NCI-H187 (cell line): ENCODE data around the gene ZNRF1.
"Not testable (repeated sequence)": the region's sequence is repeated elsewhere in the genome, so short reads cannot be mapped to it uniquely, and the experiment has no call there.

Source experiments
- DNase-seq, 2 experiments: peaks; one replicate each; lab custom pipeline; 2025; lab: John Stamatoyannopoulos, UW

ZNRF1 gene

DNA sequence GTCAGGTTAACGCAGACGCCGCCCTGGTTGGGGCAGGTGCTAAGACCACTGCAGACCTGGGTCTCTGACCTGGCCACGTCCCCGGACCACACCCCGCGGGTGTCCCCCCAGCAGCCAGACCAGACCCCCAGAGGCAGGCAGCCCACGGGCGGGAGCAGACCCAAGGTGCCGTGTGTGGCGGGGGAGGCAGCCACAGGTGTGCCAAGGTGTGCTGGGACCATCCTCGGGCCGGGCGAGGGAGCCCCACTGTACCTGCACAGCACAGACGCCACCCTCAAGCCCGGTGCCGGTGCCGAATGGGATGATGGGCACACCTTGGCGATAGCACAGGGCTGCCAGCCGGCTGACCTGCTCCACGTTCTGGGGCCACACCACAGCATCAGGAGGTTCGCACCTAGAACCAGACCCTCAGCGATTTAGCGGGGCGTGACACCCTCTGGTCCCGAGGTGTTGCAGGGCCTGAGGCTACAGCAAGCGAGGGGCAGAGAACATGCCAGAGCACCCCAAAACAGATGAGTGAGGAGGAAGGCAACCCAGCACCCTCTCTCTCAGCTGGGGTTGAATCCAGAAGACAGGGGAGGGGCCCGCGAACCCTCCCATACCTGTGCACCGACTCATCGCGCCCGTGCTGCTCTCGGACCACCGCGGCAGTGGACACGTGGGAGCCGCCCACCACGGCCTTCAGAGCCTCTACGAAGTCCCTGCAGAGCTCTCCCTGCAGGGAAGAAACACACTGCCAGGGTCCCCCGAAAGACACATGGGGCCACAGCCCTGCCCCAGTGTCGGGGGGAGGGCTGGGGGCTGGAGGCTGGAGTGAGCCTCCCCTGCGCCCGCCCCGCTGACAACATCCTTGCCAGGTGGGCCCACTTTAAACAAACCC lies 116.4 kb downstream of the ZNRF1 start:
- no peak for DNase-seq

DNA sequence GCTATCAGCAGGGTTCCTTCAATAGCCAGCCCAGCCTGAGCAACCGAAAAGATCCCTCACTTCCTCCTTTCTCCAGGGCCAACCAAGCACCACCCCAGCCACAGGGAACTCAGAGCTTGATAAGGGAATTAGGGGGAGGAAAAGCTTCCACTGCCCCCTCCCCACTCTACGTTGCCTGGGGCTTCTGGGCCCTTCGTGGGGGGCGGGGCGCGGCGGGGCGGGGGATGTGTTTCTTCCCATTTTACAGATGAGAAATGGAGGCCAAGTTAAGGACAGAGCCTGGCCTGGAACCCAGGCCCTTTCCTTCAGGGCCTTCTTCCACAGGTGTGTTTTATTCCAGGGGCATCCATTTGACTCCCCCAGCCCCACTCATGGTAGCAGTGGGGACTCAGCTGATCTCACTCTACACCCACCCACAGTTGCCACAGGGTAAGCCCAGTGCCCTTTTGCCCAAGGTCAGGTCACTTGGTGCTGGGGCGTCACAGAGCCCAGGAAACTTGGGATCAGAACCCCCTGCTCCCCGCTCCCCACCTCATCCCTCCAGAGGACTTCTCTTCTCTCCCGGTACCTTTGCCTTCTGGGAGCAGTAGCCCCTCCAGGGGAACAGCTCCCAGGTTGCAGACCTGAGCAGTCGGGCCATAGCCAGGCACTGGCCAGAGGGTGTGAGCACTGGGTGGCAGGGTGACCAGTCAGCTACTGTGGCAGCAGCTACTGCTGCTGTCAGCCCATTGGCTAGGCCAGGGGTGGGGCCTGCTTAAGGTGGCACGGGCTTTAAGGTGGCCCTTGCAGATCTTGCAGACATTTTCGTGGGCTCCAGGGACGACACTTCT lies 117.5 kb downstream of the ZNRF1 start, which contains the start of gene LDHD:
Gene LDHD, minus strand, starts transcription at position 700 of the 830 bp plus-strand sequence. Its CDS starts 60 bp downstream, at position 640.
- DNase-seq = no peak

GRCh38 chr16:75116911-75117245 lies 118.1 kb downstream of the ZNRF1 start:
- no peak for DNase-seq

- DNase-seq = no peak
These were observed 120.2 kb downstream of the ZNRF1 start for GRCh38 chr16:75118943-75119539.

GRCh38 chr16:75120253-75120652 lies 121.4 kb downstream of the ZNRF1 start:
- DNase-seq = no peak

GRCh38 chr16:75121949-75122568 lies 123.2 kb downstream of the ZNRF1 start:
- no peak for DNase-seq

DNA sequence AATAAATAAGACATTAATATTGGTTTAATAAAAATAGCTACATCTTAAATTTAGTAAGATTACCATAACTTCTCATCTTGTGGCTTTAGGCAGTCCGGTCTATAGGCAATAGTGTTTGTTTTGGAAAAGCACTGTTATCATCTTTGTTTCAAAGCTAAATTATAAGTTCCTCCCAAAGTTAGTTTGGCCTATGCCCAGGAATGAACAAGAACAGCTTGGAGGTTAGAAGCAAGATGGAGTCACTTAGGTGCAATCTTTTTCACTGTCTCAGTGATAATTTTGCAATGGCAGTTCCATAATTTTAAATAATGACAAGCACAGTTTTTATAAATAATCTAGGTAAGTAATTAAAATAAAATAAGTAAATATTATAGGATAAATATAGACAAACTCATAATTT lies 123.8 kb downstream of the ZNRF1 start:
- no peak for DNase-seq

- DNase-seq = no peak
These were observed 129.0 kb downstream of the ZNRF1 start for GRCh38 chr16:75127713-75128415.

GRCh38 chr16:75129421-75130149 lies 130.8 kb downstream of the ZNRF1 start:
- not testable (repeated sequence) for DNase-seq

- DNase-seq = no peak
These were observed 131.4 kb downstream of the ZNRF1 start for GRCh38 chr16:75130150-75130771.

DNA sequence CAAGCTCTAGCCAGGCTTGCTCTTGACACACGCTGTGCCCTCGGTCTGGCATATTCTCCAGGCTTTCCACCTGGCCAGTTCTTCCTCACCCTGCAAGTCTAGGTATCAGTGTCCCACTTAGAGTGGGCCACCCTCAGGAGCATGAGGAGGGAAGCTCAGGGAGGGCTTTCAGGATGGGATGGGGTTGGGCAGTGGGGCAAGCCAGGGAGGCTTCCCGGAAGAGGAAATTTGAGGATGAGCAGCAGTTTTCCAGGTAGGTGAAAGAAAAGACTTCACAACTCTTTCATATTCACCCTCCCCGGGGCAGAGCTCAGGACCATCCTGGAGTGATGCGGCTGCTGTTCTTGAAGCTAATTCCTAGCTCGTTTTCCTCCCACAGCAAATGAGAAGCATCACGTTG lies 132.3 kb downstream of the ZNRF1 start:
- no peak for DNase-seq

DNA sequence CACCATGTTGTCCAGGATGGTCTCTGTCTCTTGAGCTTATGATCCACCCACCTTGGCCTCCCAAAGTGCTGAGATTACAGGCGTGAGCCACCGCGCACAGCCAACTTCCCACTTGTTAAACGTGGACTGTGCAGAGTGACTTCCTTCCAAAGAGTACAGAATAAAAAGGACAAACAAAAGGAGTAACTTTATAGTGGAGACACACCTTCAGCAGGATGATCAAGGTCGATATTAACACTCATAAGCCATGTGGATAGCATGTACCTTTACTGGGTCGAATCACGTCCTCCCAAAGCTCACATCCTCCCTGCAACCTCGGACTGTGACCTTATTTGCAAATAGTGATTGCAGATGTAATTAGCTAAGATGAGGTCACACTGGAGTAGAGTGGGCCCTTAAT lies 139.4 kb downstream of the ZNRF1 start:
- DNase-seq = no peak

DNA sequence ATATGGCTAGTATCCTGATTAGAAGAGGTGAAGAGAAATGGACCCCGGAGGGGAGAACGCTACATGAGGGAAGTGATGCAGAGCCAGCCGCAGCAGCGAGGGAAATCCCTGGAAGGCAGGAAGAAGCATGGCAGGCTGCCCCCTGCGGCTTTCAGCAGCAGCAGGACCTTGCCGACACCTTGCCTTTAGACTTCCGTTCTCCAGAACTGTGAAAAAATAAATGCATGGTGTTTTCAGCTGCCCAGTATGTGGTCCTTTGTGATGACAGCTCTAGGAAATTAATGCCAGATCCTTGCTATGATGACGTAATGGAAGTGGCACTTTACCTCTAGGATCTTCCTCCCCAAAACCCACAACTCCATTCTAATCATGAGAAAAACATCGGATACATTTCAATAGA lies 139.8 kb downstream of the ZNRF1 start:
- DNase-seq = no peak

GRCh38 chr16:75139498-75139897 lies 140.7 kb downstream of the ZNRF1 start:
- no peak for DNase-seq

- DNase-seq = no peak
These were observed 145.1 kb downstream of the ZNRF1 start for GRCh38 chr16:75143941-75144340.

DNA sequence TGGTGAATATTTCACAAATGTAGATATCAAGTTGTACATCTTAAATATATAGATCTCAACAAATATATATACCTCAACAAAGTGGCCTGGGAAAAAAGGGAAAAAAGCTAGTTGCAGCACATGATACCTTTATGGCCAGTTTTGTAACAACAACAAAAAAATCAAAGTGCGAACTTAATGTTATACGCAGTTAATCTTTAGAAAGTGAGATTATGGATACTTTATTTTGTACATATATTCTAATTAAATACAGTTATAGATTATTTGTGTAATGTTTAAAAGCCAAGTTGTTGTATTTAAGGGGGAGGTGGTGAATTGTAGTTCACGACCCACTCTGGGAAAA lies 149.1 kb downstream of the ZNRF1 start:
- no peak for DNase-seq

DNA sequence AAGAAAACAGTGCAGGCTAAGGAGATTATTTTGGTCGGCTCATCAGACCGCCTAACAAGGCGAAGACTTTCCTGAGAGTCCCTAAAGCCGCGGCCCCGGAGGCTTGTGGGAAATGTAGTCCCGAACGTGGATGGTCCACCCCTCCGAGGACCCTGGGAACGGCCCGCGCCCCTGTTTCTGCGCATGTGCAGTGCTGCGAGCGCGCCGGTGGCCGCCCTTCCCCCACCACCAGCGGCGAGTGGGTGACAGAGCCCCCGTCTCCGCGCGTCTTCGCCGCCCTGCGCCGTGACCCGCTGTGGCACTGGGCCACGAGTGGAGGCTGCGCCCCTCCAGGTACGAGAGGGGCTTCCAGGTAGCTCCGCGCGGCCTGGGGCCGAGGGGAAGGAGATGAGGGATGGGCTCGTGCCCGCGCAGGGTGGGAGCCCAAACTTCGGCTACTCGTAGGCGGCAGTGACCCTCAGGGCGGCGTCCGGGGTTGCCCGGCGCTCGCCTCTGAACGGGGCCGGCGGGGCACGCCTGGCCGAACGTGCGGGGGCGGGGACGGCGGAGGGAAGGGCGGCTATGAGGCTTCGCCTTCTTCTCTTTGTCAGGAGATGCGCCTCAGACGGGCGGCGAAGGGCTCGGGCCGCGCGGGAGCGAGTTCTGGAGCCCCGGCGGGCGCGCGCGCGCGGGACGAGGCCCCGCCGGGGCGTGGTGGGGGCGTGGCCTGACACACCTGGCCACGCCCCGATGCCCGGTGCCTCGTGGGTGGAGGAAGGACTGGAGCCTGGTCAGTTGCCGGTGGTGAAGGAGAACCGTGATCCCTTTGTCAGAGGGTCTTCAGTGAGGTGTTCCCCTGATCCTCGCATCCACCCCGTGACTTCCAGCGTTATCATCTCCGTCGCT lies 149.7 kb downstream of the ZNRF1 start, which contains the start of gene ZFP1:
Gene ZFP1, plus strand, starts transcription at position 214 of the 885 bp plus-strand sequence. CDS start 4,428 bp downstream, outside the sequence.
- DNase-seq = peak; percentile 65 to 68

GRCh38 chr16:75151798-75152197 lies 153.0 kb downstream of the ZNRF1 start:
- no peak for DNase-seq

- DNase-seq = no peak
These were observed 153.8 kb downstream of the ZNRF1 start for GRCh38 chr16:75152635-75153034.
